Occipital lobe (tissue), 2 donors: ENCODE data around the gene HNRNPL. TPM values are rescaled to one million over a fixed set of nuclear protein-coding genes. Genes with fewer than 3 reads are reported as not detected.

Experiments
- DNase-seq: peaks from one replicate; lab custom pipeline; 2025; lab: John Stamatoyannopoulos, UW
- total RNA-seq: library from RNA; depleted of rRNA; stranded (reverse); fragments of >200 nt; gene quantifications from one replicate; pipeline ENCODE4 v1.2.3, GENCODE V29; 2014

Gene HNRNPL
- total RNA-seq, 1 donor from 2014 or later: 350 TPM

GRCh38 chr19:38845374-38846024 lies 4.3 kb downstream of the HNRNPL start:
- no peak for DNase-seq

DNA sequence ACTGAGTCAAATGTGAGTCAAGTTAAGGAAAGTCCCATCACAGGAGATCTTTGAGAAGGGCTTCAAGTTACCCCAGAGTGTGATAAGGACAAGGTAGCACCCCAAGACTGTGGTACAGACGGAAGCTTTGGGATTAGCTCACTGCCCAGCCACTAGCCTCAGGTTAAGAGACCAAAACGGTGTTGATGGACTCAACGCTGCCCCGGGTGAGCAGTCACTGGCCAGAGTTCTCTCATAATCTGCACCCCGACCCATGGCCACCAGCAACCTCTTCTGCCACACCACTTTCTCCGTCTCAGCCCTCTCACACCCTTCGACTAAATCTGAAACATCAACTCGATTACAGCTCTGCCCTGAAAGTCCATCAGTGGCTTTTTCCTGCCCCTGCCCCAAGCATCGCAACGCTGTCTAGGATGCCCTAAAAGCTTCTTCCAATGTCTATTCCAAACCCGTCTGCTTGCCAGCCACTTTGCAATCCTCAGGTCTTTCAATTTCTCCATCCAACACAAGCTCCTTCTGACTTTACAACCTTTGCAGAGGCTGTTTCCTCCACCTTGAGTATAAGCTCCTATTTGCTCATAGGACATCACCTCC lies 5.6 kb downstream of the HNRNPL start:
- no peak for DNase-seq

DNA sequence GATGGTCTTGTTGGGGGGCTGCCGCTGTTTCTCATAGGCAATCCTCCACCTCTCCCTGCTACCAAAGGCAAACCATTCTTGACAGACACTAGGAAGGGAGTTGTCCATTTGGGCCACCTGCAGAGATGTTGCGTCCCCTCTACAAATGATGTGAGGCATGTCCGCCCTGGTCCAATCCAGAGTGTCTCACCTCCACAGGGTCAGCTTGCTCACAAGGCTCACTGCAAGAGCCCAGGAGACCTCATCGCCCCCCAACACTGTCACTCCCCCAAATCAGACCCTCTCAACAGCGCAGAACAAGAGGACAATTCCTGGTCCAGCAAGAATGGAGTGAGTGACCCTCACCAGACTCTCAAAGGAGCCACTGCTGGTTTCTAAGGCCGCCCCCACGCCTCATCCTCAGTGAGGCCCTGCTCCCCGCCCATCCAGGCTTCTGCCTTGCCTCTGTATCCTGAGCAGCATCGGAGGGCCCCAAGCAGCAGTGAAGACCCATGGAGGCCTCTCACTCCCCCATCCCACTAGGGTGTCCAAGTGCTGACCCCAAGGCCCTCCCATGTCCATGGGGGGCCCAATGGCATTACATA lies 6.5 kb downstream of the HNRNPL start:
- no peak for DNase-seq

DNA sequence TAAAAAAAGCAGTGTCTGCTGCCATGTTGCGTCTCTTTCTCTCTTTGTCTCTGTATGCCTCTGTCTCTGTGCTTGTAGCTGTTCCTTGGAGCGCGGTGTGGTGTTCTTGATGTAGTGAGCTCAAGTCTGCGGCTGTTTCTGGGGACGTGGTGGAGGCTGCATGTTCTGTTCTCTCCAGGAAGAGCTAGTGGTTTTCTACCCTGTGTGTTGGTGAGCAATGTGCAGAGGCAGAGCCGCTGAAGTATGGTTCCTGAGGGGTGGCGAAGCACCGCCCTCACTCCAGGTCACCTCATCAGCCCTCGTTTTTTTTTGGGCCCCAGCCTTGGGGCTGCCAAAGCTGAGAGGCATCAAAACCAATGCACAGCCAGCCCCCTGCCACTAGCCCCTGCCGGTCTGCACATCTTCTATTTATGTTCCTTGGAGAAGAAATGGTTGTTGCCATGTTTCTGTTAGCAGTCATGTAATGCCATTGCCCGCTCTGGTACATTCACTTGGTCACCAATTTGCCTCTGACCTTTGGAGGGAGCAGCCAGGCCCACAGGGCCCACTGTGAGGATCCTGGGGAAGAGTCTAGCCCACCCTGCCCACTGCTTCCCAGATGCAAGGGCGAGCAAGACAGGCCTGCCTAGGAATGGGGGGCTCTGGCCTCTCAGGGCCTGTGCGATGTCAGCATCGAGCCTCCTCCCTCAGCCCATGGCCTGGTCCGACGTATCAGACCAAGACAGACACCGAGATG lies 7.2 kb downstream of the HNRNPL start:
- no peak for DNase-seq

DNA sequence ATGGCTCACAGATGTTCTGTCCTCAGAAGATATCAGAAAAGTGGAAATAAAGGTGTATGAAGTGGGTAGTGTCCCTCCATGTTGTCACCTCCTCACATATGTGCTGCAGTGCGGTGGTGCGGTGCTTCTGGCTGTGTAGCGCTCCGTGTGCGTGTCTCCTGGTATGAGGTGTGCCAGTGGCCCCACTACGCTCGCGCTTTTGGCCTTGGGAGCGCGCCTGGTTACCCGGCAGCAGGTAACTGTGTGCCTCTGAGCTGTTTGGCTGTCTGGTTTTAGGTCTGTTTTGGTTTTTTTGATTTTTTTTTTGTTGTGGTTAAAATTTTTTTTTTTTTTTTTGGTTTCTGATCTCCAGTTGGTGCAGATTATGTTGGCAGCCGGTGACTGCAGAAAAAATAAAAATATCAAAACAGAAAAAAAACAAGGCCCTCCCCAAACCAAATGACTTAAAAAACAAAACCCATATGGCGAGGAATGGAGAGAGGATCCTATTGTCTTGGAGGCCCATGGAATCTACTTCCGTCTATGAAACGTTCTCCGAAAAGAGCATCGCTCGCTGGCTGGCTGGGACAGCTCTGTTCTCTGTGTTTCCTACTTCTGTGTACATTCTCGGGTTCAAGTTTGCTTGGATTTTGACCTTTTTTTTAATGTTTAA lies 7.9 kb downstream of the HNRNPL start:
- DNase-seq: no peak

DNA sequence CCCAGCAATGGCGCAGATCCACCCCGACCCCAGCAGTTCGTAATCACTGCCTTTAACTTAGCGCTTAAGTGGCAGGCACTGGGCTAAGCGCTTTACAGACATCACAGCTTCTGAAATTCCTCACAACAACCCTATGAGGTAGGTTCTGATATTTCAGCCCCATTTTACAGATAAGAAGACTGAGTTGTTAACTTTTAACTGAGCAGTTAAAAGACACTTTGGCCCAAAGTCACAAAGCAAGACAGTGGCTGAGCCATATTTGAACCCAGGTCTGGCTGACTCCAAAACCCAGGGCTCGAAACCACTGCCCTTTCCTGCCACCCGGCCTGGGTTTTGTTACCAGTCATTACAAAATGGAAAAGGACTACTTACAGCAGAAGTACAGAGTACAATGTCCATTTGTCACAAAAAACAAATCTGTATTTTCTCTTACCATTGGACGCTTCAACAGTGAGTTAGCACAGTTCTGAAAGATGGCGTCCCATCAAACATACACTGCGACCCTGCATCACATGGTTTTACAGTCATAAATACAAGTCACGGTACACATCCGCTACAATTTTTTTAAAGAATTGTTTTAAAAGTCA lies 8.5 kb downstream of the HNRNPL start:
- DNase-seq: no peak

GRCh38 chr19:38840583-38840968 lies 9.2 kb downstream of the HNRNPL start:
- no peak for DNase-seq

DNA sequence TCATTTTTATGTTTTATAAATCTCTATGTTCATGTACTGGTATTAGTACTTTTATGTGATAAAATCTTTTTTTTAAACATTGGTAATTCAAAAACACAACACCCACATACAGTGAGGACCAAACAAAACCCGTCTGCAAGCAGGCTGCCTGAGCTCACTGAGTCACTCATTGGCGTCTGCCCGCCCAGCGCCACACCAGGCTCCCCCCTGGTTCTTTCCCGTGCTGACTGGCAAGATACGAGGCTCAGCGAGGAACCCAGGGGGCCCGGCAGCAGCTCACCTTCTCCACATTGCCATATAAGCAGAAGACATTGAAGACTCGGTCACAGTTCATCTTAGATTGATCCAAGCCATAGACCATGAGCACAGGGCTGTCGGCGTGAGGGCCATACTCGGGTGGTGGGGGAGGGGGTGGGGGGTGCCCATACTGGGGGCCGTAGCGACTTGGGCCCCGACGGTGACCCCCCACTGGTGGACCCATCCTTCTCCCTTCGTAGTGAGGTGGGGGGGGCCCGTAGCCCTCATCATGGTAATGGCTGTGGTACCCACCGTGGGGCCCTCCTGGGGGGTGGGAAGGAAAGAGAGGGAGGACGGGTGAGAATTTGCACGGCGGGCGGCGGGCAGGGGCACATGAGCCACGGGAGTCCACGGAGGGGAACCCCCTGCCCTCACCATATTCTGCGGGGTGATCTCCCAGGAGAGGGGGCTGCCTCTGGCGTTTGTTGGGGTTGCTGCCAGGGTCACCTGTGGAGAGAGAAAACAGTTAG lies 9.8 kb downstream of the HNRNPL start:
- no peak for DNase-seq

DNA sequence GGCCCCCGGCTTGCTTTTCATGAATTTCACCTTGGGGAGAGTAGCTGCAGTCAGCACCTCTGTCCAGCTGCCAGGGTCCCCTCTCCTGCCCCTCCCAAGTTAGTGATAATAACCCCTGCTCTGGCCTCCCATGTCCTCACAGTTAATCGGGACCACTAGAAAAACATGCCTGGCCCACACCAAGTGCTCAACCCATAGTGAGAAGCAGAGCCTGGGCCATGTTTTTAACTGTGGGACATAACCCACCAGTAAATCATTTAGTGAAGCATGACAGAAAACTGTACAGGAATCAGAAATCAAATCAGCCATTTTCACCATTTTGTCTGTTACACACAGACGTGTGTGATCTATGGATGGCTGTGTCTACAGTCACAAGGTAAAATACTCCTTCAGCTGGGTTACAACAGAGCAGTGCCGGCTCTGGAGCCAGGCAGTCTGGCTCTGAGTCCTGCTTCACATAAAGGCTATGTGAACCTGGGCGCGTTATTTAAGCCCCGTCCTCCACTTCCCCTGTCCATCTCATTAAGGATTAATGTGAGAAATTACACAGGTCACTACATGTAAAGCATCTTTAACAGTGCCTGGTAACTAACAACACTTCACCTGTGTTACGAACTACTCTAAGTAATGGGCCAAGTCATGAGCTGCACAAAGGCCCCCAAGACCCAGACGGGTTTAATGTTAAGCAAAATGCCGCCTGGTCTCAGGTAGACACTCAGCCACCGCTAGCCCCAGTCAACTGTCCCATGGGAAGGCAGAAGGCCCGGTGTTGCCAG lies 10.6 kb downstream of the HNRNPL start:
- no peak for DNase-seq

GRCh38 chr19:38838208-38838985 lies 11.4 kb downstream of the HNRNPL start:
- no peak for DNase-seq

DNA sequence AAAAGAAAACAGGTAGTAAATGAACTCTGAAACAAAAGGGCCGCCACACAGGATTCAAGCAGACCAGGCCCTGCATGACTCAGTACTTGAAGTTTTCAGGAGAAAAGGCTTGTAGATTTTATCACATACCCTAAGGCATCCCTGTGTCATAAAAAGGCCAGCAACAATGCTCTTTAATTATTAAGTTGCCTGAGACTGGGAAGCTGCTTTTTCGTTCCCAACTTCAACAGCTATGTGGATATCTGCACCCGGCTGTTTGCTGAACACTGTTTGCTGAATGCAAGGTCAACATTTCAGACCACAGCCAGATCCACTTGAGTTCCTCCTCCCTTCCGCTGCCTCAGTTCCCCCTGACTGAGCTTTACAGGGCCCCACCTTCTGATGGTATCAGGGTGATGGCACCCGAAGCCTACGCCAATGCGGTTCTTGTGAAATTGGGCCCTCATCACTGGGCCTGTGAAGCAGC lies 12.1 kb downstream of the HNRNPL start:
- no peak for DNase-seq

- no peak for DNase-seq
These were observed 12.7 kb downstream of the HNRNPL start for GRCh38 chr19:38836983-38837626.

- DNase-seq: no peak
These were observed 13.4 kb downstream of the HNRNPL start for GRCh38 chr19:38836159-38836982.

DNA sequence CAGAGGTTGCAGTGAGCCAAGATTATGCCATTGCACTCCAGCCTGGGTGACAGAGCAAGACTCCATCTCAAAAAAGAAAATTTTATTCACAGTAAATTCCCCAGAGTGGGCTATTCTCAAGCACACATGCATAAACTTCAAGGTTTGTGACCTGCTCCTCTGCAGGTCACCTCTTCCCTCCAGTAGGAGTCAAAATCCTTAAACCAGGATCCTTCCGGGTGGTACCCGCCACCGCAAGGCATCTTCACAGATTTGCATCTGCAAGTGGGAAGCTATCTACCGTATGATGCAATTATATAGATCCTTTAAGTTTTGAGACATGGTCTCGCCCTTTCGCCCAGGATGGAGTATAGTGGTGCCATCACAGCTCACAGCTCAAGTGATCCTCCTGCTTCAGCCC lies 15.2 kb downstream of the HNRNPL start:
- no peak for DNase-seq

- no peak for DNase-seq
These were observed 15.7 kb downstream of the HNRNPL start for GRCh38 chr19:38834104-38834490.

DNA sequence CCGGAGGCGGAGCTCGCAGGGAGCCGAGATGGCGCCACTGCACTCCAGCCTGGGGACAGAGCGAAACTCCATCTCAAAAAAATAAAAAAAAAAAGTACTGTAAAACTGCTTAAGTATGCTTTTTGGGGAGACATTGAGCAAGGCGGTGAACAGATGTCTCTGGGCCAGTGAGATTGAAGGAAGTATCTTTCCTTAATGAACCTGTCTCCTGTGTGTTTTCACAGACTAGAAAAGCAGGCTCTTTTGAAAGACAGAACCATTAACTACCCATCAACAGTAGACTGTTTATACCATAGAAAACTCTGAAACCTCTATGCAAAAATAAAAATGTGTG lies 16.7 kb downstream of the HNRNPL start:
- DNase-seq: no peak

DNA sequence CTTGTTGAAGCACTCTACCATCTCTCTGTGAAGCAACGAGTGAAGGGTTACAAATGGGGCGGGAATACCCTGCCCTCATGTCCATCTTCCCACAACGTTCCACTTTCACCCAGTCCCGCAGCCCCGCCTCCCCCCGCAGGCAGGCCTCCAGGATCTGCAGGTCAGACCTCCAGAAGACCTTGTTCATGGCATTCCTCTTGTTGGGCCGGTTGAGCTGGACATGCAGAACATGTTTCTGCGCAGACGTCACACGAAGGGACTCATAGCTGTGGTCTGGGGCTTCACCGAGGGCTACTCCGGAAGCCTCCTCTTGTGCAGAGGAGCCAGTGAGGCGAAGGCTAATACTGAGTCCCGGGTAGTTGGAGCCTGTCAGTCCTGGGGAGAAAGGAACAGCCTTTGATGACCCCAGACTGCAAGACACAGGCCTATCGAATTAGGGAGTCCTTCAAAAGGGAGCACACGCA lies 18.6 kb downstream of the HNRNPL start:
- DNase-seq: peak; percentile 26
